GM12878 (cell line): ENCODE results near the gene HTRA3. TPM values are rescaled to one million over a fixed set of nuclear protein-coding genes. Genes with fewer than 3 reads are reported as not detected.

Experiments used
- ATAC-seq: fragments of 200-7000 bp; cut with Tn5 transposase; 3 replicates; pipeline ENCODE4 v1.9.1; 2020; ENCODE audit warnings: mild to moderate bottlenecking, moderate library complexity
- BruUV-seq: library from RNA; stranded (reverse); fragments of 400-500 nt; replicated peaks from 2 replicates; lab custom pipeline; 2021; lab: Mats Ljungman, UMichigan
- CTCF ChIA-PET: fragments of 300-600 bp; sonication (Branson Sonifier 250); formaldehyde crosslinking; extraction: SDS; loops from one replicate; lab custom pipeline; 2021; ENCODE audit warnings: inconsistent platforms; lab: Yijun Ruan, JAX
- POLR2A ChIA-PET: fragments of 350-600 bp; formaldehyde crosslinking; extraction: SDS; loops from one replicate; lab custom pipeline; 2021; ENCODE audit warnings: inconsistent platforms; lab: Charles Lee
- RAD21 ChIA-PET: fragments of 300-600 bp; sonication (Branson Sonifier 250); formaldehyde crosslinking; loops from one replicate; lab custom pipeline; 2023; ENCODE audit warnings: antibody characterized with exemption; ENCODE audit not compliant: unreplicated experiment; lab: Charles Lee
- SMC1A ChIA-PET: fragments of 300-600 bp; sonication (Branson Sonifier 250); formaldehyde crosslinking; loops from one replicate; lab custom pipeline; 2023; ENCODE audit not compliant: unreplicated experiment, uncharacterized antibody; lab: Charles Lee
- DNase-seq: peaks from one replicate; pipeline ENCODE4 v3.0.0-alpha.2; 2011; ENCODE audit warnings: low read depth, low spot score
- FAIRE-seq: peaks from 3 replicates; lab custom pipeline; 2011; peaks lifted over from hg19 to GRCh38; lab: Jason Lieb, UNC
- H2AFZ ChIP-seq: 2 replicates; pipeline ENCODE4 v1.6.0; 2011; ENCODE audit warnings: low read depth, low read length, control low read depth; ENCODE audit not compliant: control insufficient read depth
- H3K27ac ChIP-seq: 2 replicates; pipeline ENCODE4 v1.5.1; 2011; ENCODE audit warnings: control low read depth; ENCODE audit not compliant: control insufficient read depth, insufficient read depth
- H3K27me3 ChIP-seq, 2 experiments: replicated peaks in 1 of 2; 2 replicates each; pipeline versions ENCODE4 v1.6.0 to v1.6.1; 2011; ENCODE audit warnings: low read length in 1 of 2; ENCODE audit not compliant: control insufficient read depth in 2 of 2, insufficient read depth in 2 of 2
- H3K36me3 ChIP-seq, 2 experiments: 2 replicates each; pipeline ENCODE4 v1.5.1; 2011; ENCODE audit warnings: low read length in 1 of 2; ENCODE audit not compliant: control insufficient read depth in 2 of 2, insufficient read depth in 2 of 2
- H3K4me1 ChIP-seq: 2 replicates; pipeline ENCODE4 v1.6.1; 2011; ENCODE audit warnings: mild to moderate bottlenecking, low read length, moderate library complexity, mixed read lengths; ENCODE audit not compliant: control insufficient read depth, insufficient read depth
- H3K4me2 ChIP-seq: 2 replicates; pipeline ENCODE4 v1.6.0; 2011; ENCODE audit warnings: control low read depth; ENCODE audit not compliant: control insufficient read depth, insufficient read depth
- H3K4me3 ChIP-seq: fragments of 200-600 bp; sonication (generic); 2 replicates; pipeline ENCODE4 v1.5.1; 2016
- H3K79me2 ChIP-seq: 2 replicates; pipeline ENCODE4 v1.6.0; 2011; ENCODE audit warnings: low read length; ENCODE audit not compliant: control insufficient read depth, insufficient read depth
- H3K9ac ChIP-seq: 2 replicates; pipeline ENCODE4 v1.8.0; 2011; ENCODE audit warnings: low read length, control low read depth, mixed read lengths; ENCODE audit not compliant: control insufficient read depth, insufficient read depth
- H3K9me3 ChIP-seq: replicated peaks from 3 replicates; pipeline ENCODE4 v1.5.1; 2011; ENCODE audit warnings: mild to moderate bottlenecking, low read length; ENCODE audit not compliant: control insufficient read depth, insufficient read depth
- H4K20me1 ChIP-seq: 2 replicates; pipeline ENCODE4 v1.6.0; 2011; ENCODE audit not compliant: control insufficient read depth, insufficient read depth
- ESRRA ChIP-seq: IDR thresholded peaks from 2 replicates; pipeline ENCODE4 v1.6.1; 2012; ENCODE audit warnings: mild to moderate bottlenecking, low read length, improper control_type of control experiment
- SIX5 ChIP-seq: IDR thresholded peaks from 2 replicates; pipeline ENCODE4 v1.6.1; 2011; ENCODE audit warnings: mild to moderate bottlenecking, low read depth, low read length, moderate library complexity; ENCODE audit not compliant: severe bottlenecking
- ZNF384 ChIP-seq: IDR thresholded peaks from 2 replicates; pipeline ENCODE4 v1.6.1; 2012; ENCODE audit warnings: low read depth, mild to moderate bottlenecking, low read length, improper control_type of control experiment, borderline replicate concordance
- whole genome bisulfite sequencing: methylation state at CpG from one replicate; pipeline ENCODE4 v1.1.6; 2016; ENCODE audit warnings: low lambda C conversion rate; ENCODE audit not compliant: insufficient replicate concordance, insufficient coverage; ENCODE audit errors: missing lambda C conversion rate; 5-methylcytosine and 5-hydroxymethylcytosine counted together
- in situ Hi-C: fragments of 300-500 bp; cut with MboI; formaldehyde crosslinking; loops from 9 replicates; pipeline ENCODE4 v1.14.3; 2018; ENCODE audit warnings: mixed read lengths
- intact Hi-C: fragments of 100-400 bp; cut with micrococcal nuclease; formaldehyde crosslinking; loops from one replicate; pipeline ENCODE4 v1.14.2; 2022; ENCODE audit not compliant: unreplicated experiment
- polyA plus RNA-seq, 11 experiments: library from polyadenylated mRNA; depleted of rRNA in 4 of 11; unstranded in 6 of 11; stranded (reverse) in 5 of 11; fragments of >200 nt; fragmentation: Nextera tagmentation in 4 of 11; fragmentation: Illumina TruSeq in 1 of 11; extraction: Ambion mirVana in 4 of 11; extraction: Trizol in 1 of 11; gene quantifications; 1 replicate in 1 of 11; 2 replicates in 10 of 11; pipeline versions ENCODE4 v1.2.1 to v1.2.3, GENCODE V29; 2011 to 2016; ENCODE audit warnings: inconsistent platforms in 2 of 11, missing spikeins in 2 of 11, low read depth in 1 of 11
- total RNA-seq, 4 experiments: library from RNA; depleted of rRNA in 3 of 4; stranded (reverse); fragments of >200 nt in 3 of 4; fragmentation: Illumina TruSeq in 1 of 4; extraction: Trizol in 1 of 4; gene quantifications; 2 replicates each; pipeline versions ENCODE4 v1.2.1 to v1.2.3, GENCODE V29; 2013 to 2021
- TF ChIP-seq, protein P1 (sequence below): IDR thresholded peaks from 2 replicates; pipeline ENCODE4 v1.6.1; 2012; ENCODE audit warnings: low read depth, low read length, improper control_type of control experiment
- TF ChIP-seq, protein P2 (sequence below): fragments of 450-650 bp; IDR thresholded peaks from 2 replicates; pipeline ENCODE4 v1.6.1; 2014; ENCODE audit warnings: mild to moderate bottlenecking

Gene HTRA3
- total and polyA plus RNA-seq, 10 of the 15 experiments (the other 5 are each of a cell fraction or from before 2014, with no cell fraction given) = 0.04 to 1.2 (median 0.08) TPM; not detected in 7

DNA sequence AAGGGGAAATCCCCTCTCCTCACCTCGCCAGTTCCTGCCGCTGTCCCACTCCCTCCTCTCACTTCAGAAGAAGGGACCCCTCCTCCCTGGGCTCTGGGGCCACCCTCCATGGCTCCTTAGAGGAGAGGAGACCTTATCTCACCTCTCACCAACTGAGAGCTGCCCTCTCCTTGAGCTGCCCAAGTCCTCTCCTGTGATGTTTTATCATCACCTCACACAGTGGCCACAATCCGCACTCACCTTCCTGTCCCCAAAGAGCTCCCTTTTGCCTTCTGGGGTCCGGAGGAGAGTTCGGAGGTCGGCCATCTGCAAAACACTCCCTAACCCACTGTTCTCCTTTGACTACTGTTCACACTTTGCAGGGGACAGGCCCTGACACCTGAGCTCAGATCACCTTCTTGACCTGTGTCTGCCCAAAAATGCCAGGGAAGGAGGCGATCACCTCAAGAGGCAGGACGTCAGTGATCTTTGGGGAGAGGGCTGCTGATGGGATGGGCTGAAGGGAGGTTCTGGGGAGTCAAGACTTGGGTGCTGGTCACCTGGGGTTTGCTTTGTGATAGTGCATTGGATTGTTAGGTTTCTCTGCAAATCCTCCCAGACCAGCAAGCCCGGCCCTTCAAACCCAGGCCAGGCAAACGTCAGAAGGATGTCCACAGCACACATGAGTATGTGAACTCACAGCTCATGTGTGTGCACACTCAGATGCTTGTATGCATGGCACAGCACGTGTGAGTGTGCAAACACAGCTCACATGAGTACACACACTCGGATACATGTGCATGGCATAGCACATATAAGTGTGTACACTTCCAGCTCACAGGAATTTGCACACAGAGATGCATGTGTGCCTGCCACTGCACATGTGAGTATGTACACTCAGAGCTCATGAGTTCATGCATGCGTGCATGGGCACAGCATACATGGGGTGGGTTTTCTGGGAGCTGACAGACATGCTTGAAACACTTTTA lies 41.8 kb downstream of the HTRA3 start:
- no peaks in the 10 kb centered on the region for H3K79me2 ChIP-seq
- no peaks in the 10 kb centered on the region for H3K9me3 ChIP-seq
- SMC1A ChIA-PET = no interaction called here
- no peak for ATAC-seq
- no peaks in the 10 kb centered on the region for H4K20me1 ChIP-seq
- H3K4me1 ChIP-seq = no peaks in the 10 kb centered on the region
- intact Hi-C loops = no loop called here
- H3K36me3 ChIP-seq = no peaks in the 10 kb centered on the region
- H2AFZ ChIP-seq = no peak overlapping the region
- H3K4me2 ChIP-seq = no peak overlapping the region
- DNase-seq = no peak
- FAIRE-seq = no peak
- no peak overlapping the region for H3K9ac ChIP-seq
- CTCF ChIA-PET = interaction anchor here (1.1 kb wide), 1 partner anchor 10 kb away, joined by 4 read pairs; no protein-coding TSS in a partner anchor
- no peak overlapping the region for H3K27ac ChIP-seq
- TF ChIP-seq SIX5 (no peak), ESRRA (no peak), ZNF384 (no peak)
- RAD21 ChIA-PET = no interaction called here
- H3K27me3 ChIP-seq = no peaks in the 10 kb centered on the region; a peak in 2 of 4 replicates
- in situ Hi-C loops = no loop called here
- no peak overlapping the region for H3K4me3 ChIP-seq
- no TSS peak for BruUV-seq
- POLR2A ChIA-PET = no interaction called here
- 25% methylated on average over 13 of the region's 13 CpGs for WGBS

DNA sequence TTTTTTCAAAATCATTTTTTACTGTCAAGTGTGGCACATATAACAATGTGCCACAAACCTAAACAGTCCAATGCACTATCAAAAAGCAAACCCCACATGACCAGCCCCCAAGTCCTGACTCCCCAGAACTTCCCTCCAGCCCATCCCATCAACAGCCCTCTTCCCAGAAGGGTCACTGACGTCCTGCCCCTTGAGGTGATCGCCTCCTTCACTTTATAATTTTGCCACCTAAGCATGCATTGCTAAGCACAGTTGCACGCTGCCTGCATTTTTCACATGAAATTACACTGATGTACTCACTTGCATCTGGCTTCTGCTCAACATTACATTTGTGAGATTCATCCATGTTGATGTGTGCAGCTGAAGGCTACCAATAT lies 42.5 kb downstream of the HTRA3 start:
- DNase-seq (no peak), FAIRE-seq (no peak), ATAC-seq (no peak)
- Histone ChIP-seq H4K20me1 (no peaks in the 10 kb centered on the region), H3K9me3 (no peaks in the 10 kb centered on the region), H3K4me2 (no peak overlapping the region), H3K4me3 (no peak overlapping the region), H3K79me2 (no peaks in the 10 kb centered on the region), H3K36me3 (no peaks in the 10 kb centered on the region), H3K4me1 (no peaks in the 10 kb centered on the region), H3K27me3 (no peaks in the 10 kb centered on the region; a peak in 2 of 4 replicates), H2AFZ (no peak overlapping the region), H3K9ac (no peak overlapping the region), H3K27ac (no peak overlapping the region)
- intact Hi-C loops = no loop called here
- ChIA-PET CTCF (interaction anchor here (1.1 kb wide), 1 partner anchor 11 kb away, joined by 4 read pairs; no protein-coding TSS in a partner anchor), RAD21 (no interaction called here), SMC1A (no interaction called here), POLR2A (no interaction called here)
- in situ Hi-C loops = no loop called here
- no TSS peak for BruUV-seq
- TF ChIP-seq, protein P1, sequence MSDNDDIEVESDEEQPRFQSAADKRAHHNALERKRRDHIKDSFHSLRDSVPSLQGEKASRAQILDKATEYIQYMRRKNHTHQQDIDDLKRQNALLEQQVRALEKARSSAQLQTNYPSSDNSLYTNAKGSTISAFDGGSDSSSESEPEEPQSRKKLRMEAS = no peak
- TF ChIP-seq, protein P2, sequence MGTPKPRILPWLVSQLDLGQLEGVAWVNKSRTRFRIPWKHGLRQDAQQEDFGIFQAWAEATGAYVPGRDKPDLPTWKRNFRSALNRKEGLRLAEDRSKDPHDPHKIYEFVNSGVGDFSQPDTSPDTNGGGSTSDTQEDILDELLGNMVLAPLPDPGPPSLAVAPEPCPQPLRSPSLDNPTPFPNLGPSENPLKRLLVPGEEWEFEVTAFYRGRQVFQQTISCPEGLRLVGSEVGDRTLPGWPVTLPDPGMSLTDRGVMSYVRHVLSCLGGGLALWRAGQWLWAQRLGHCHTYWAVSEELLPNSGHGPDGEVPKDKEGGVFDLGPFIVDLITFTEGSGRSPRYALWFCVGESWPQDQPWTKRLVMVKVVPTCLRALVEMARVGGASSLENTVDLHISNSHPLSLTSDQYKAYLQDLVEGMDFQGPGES = no peak
- WGBS = 10% methylated on average over 3 of the region's 3 CpGs
